Measurements from ENCODE around the gene VSIG8. TPM values are rescaled to one million over a fixed set of nuclear protein-coding genes. Genes with fewer than 3 reads are reported as not detected.

VSIG8 gene
- total RNA-seq, 2 donors from 2014 or later: not detected

DNA sequence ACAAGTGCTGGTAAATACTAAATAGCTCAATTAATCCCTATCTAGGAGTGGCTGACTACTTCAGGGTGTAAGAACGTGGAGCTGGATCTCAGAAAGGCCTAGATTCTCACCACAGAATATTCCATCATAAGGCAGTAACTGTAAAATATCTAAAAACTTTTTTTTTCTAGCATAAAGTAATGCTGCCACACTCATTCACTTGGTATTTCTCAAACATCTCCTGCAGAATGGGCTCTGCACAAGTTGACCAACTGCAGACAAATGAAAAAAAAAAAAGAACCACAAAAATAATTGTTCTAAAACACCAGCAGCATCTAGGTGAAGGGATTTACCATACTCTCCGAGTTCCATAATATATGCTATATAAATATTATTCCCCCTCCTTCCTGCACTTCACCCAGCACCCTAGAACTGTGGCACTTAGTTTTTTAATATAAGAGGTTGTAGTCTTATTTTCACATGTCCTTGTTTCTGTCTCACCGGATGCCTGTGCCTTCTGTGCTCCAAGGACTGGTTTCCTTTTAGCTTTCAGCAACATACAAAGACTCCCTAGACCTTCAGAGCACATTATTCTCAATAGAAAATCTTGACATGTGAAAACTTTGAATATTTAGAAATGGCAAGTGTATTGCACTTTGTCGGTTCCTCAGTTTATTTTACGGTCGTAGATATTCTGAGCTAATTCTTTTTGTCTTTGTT lies 8.9 kb downstream of the VSIG8 start:
- no peak overlapping the region for H3K9ac ChIP-seq (ENCODE audit: extremely low read depth, low read length, poor library complexity, severe bottlenecking)
- WGBS, 2 experiments (ENCODE audit: insufficient coverage in 1 of 2, insufficient read length in 1 of 2): 25 to 44% methylated on average over 4 to 5 of the region's 6 CpGs

GRCh38 chr1:159851407-159851806 lies 11.1 kb downstream of the VSIG8 start:
- TF ChIP-seq CTCF (conservative IDR thresholded peaks at IDR 0.05): peak; percentile 52
- Histone ChIP-seq H3K36me3 (ENCODE audit: control insufficient read depth, insufficient read depth, low read length) (no peaks in the 10 kb centered on the region), H3K4me3 (ENCODE audit: low read length) (no peak overlapping the region), H3K27ac (ENCODE audit: low read depth, low read length) (no peak overlapping the region), H3K9ac (ENCODE audit: extremely low read depth, low read length, poor library complexity, severe bottlenecking) (no peak overlapping the region), H3K9me3 (ENCODE audit: control insufficient read depth, low read length) (no peaks in the 10 kb centered on the region), H3K27me3 (ENCODE audit: control insufficient read depth, insufficient read depth, low read length, poor library complexity, severe bottlenecking) (peaks cover 23% of the 10 kb centered on the region), H3K4me1 (ENCODE audit: control insufficient read depth, insufficient read depth, low read length) (peaks cover 2% of the 10 kb centered on the region)
- Mint-ChIP-seq H3K27ac (no peak overlapping the region), H3K36me3 (ENCODE audit: low read depth) (no peaks in the 10 kb centered on the region), H3K4me1 (peaks cover 13% of the 10 kb centered on the region), H3K27me3 (ENCODE audit: insufficient read depth) (peaks cover 39% of the 10 kb centered on the region), H3K4me3 (no peak overlapping the region), H3K9me3 (no peaks in the 10 kb centered on the region)
- WGBS, 2 experiments (ENCODE audit: insufficient coverage in 1 of 2, insufficient read length in 1 of 2): 86 to 90% methylated on average over 1 of the region's 1 CpG
- DNase-seq: no peak

More for the DNA sequence above, 8.9 kb downstream of the VSIG8 start:
- no peak for TF ChIP-seq CTCF (conservative IDR thresholded peaks at IDR 0.05)
- Mint-ChIP-seq H3K36me3 (ENCODE audit: low read depth) (no peaks in the 10 kb centered on the region), H3K9me3 (no peaks in the 10 kb centered on the region), H3K4me3 (peak overlapping the region; percentile 61), H3K27me3 (ENCODE audit: insufficient read depth) (peaks cover 53% of the 10 kb centered on the region), H3K4me1 (peaks cover 9% of the 10 kb centered on the region), H3K27ac (no peak overlapping the region)
- Histone ChIP-seq H3K27me3 (ENCODE audit: control insufficient read depth, insufficient read depth, low read length, poor library complexity, severe bottlenecking) (peaks cover 29% of the 10 kb centered on the region), H3K4me1 (ENCODE audit: control insufficient read depth, insufficient read depth, low read length) (peaks cover 2% of the 10 kb centered on the region), H3K4me3 (ENCODE audit: low read length) (peak overlapping the region; percentile 76), H3K36me3 (ENCODE audit: control insufficient read depth, insufficient read depth, low read length) (no peaks in the 10 kb centered on the region), H3K27ac (ENCODE audit: low read depth, low read length) (no peak overlapping the region), H3K9me3 (ENCODE audit: control insufficient read depth, low read length) (no peaks in the 10 kb centered on the region)
- no peak for DNase-seq

GRCh38 chr1:159849626-159850366 lies 12.7 kb downstream of the VSIG8 start:
- peaks cover 2% of the 10 kb centered on the region for H3K4me1 ChIP-seq (ENCODE audit: control insufficient read depth, insufficient read depth, low read length)
- H3K9ac ChIP-seq (ENCODE audit: extremely low read depth, low read length, poor library complexity, severe bottlenecking): no peak overlapping the region
- H3K36me3 ChIP-seq (ENCODE audit: control insufficient read depth, insufficient read depth, low read length): no peaks in the 10 kb centered on the region
- DNase-seq: no peak
- Mint-ChIP-seq H3K9me3 (no peaks in the 10 kb centered on the region), H3K27ac (no peak overlapping the region), H3K36me3 (ENCODE audit: low read depth) (no peaks in the 10 kb centered on the region), H3K4me1 (peaks cover 22% of the 10 kb centered on the region), H3K4me3 (no peak overlapping the region), H3K27me3 (ENCODE audit: insufficient read depth) (peaks cover 27% of the 10 kb centered on the region)
- peaks cover 7% of the 10 kb centered on the region for H3K27me3 ChIP-seq (ENCODE audit: control insufficient read depth, insufficient read depth, low read length, poor library complexity, severe bottlenecking)
- no peak overlapping the region for H3K27ac ChIP-seq (ENCODE audit: low read depth, low read length)
- TF ChIP-seq CTCF (conservative IDR thresholded peaks at IDR 0.05): no peak
- H3K9me3 ChIP-seq (ENCODE audit: control insufficient read depth, low read length): no peaks in the 10 kb centered on the region
- no peak overlapping the region for H3K4me3 ChIP-seq (ENCODE audit: low read length)
- WGBS, 2 experiments (ENCODE audit: insufficient coverage in 1 of 2, insufficient read length in 1 of 2): 75 to 88% methylated on average over 2 of the region's 2 CpGs
